ENCODE data around the gene SP7. TPM values are rescaled to one million over a fixed set of nuclear protein-coding genes. Genes with fewer than 3 reads are reported as not detected.

The SP7 gene
- total and polyA plus RNA-seq, 2 donors (not counting 3 experiments of a cell fraction or from before 2014, with no cell fraction given), result not detected

DNA sequence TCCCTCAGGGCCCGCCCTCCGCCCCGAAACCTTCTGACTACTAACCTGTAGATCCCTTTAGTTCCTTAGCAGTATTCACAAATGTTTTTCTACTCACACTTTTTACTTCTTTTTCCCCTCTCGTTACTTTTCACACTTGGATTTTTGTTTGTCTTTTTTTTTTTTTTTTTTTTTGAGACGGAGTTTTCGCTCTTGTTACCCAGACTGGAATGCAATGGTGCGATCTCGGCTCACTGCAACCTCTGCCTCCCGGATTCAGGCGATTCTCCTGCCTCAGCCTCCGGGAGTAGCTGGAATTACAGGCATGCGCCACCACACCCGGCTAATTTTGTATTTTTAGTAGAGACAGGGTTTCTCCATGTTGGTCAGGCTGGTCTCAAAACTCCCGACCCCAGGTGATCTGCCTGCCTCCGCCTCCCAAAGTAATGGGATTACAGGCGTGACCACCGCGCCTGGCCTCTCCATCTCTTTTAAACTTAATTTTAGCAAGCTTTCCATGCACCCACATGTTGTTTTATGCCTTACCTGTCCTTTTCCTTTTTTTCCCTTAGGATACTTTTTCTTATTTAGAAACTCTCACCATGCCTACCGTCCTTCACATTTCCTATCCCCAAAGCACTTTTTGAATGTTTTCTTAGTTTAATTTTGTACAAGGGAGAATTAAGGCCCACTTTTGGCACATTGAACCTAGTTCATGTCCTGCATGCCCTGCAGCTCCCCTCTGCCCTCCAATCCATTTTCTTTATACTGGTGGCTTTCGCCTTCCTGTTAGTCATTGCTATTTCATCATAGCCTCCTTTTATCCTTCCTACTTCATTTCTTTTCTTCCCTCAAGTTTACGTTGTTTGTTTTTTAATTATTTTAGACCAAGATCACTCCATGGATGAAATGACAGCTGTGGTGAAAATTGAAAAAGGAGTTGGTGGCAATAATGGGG lies 44.9 kb upstream of the SP7 start:
- CTCF ChIA-PET, result interaction anchor here (1.0 to 4.4 kb wide), 13 partner anchors 19 to 60 kb away, joined by 3 to 87 read pairs (median 7); partner anchors contain the start of gene AAAS
- Histone ChIP-seq H3K4me1 (ENCODE audit: control insufficient read depth, extremely low read depth, insufficient read depth, low read length) (peaks cover 30% of the 10 kb centered on the region), H3K79me2 (ENCODE audit: control insufficient read depth, insufficient read depth, low read length) (peaks cover 32% of the 10 kb centered on the region), H3K9me3 (replicated peaks; ENCODE audit: control insufficient read depth, insufficient read depth, low read length) (no peaks in the 10 kb centered on the region), H3K36me3 (ENCODE audit: control insufficient read depth in 2 of 2, extremely low read depth in 1 of 2, insufficient read depth in 2 of 2, low read length in 2 of 2) (peaks cover 6 to 12% of the 10 kb centered on the region in 2 experiments), H4K20me1 (replicated peaks; ENCODE audit: control insufficient read depth, extremely low read depth, insufficient read depth, low read length) (no peaks in the 10 kb centered on the region), H3K27me3 (ENCODE audit: control insufficient read depth in 2 of 2, insufficient read depth in 2 of 2, low read length in 2 of 2) (no peaks in the 10 kb centered on the region), H3K27ac (ENCODE audit: insufficient read depth, low read depth, low read length) (peak overlapping the region; percentile 76), H3K9ac (replicated peaks; ENCODE audit: extremely low read depth, insufficient read depth, low read length) (peak overlapping the region; percentile 81), H3K9me1 (replicated peaks; ENCODE audit: control insufficient read depth, extremely low read depth, insufficient read depth, low read length) (no peaks in the 10 kb centered on the region), H3K4me2 (ENCODE audit: insufficient read depth, low read length) (peak overlapping the region; percentile 92), H2AFZ (ENCODE audit: low read depth, low read length) (no peak overlapping the region), H3K4me3 (replicated peaks in 1 of 3; ENCODE audit: insufficient read depth in 1 of 3, low read depth in 1 of 3, low read length in 3 of 3) (peak overlapping the region; percentile 48 to 81 (median 55))
- dilution Hi-C loops (cut with MboI; ENCODE audit: extremely low pct_ligation_motif_present, low sequenced_read_pairs), result no loop called here
- TF ChIP-seq FOS (IDR thresholded peaks at IDR 0.05; ENCODE audit: borderline replicate concordance, insufficient read depth, low read length), result peak; percentile 42
- TF ChIP-seq MYC (IDR thresholded peaks at IDR 0.05; ENCODE audit: low read depth, low read length), result no peak
- peak; percentile 57 for TF ChIP-seq POLR2A (IDR thresholded peaks at IDR 0.05; ENCODE audit: low read depth, low read length)
- TF ChIP-seq CTCF (IDR thresholded peaks at IDR 0.05; ENCODE audit: extremely low read depth in 1 of 2, insufficient read depth in 1 of 2, low read depth in 1 of 2, low read length in 2 of 2), result no peak
- no peak for TF ChIP-seq MAX (IDR thresholded peaks at IDR 0.05; ENCODE audit: insufficient read depth, insufficient read length)
- no peak for TF ChIP-seq JUN (IDR thresholded peaks at IDR 0.05; ENCODE audit: borderline replicate concordance, insufficient read depth, insufficient read length, low read depth)
- no peak for TF ChIP-seq POLR2AphosphoS5 (IDR thresholded peaks at IDR 0.05; ENCODE audit: insufficient read depth, low read depth, low read length)
- no peak for TF ChIP-seq GATA2 (IDR thresholded peaks at IDR 0.05; ENCODE audit: insufficient read depth, insufficient read length, low read depth, low read length)
- TSS peak; percentile 25 for BruUV-seq (replicated peaks)
- POLR2A ChIA-PET, result interaction anchor here (0.5 to 0.6 kb wide), 2 partner anchors 41 to 70 kb away, joined by 3 to 6 read pairs; no protein-coding TSS in a partner anchor
- DNase-seq (ENCODE audit: low read depth, low spot score) (peak; percentile 41), FAIRE-seq (no peak)
- intact Hi-C loops (cut with micrococcal nuclease), result loop anchor here (1.0 kb wide), 3 partner anchors 29 to 60 kb away; partner anchors contain the start of gene PRR13

Measured in endothelial cell of umbilical vein (primary cell).